ENCODE results near the gene CHPF2.
A peak's percentile ranks its signal among the peaks of the same experiment; 100 is the strongest.

Gene CHPF2

DNA sequence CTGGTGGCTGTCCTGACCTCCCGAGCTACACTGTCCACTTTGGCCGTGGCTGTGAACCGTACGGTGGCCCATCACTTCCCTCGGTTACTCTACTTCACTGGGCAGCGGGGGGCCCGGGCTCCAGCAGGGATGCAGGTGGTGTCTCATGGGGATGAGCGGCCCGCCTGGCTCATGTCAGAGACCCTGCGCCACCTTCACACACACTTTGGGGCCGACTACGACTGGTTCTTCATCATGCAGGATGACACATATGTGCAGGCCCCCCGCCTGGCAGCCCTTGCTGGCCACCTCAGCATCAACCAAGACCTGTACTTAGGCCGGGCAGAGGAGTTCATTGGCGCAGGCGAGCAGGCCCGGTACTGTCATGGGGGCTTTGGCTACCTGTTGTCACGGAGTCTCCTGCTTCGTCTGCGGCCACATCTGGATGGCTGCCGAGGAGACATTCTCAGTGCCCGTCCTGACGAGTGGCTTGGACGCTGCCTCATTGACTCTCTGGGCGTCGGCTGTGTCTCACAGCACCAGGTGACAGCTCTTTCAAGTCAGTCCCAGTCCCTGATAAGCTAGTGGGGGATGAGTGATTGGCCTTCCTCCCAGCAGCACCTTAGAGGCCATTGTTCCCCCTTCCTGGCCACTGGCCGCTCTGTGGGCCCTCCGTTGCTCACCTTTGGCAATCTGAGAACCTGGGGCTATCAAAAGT lies 3.0 kb downstream of the CHPF2 start:
- DNase-seq, result no peak

DNA sequence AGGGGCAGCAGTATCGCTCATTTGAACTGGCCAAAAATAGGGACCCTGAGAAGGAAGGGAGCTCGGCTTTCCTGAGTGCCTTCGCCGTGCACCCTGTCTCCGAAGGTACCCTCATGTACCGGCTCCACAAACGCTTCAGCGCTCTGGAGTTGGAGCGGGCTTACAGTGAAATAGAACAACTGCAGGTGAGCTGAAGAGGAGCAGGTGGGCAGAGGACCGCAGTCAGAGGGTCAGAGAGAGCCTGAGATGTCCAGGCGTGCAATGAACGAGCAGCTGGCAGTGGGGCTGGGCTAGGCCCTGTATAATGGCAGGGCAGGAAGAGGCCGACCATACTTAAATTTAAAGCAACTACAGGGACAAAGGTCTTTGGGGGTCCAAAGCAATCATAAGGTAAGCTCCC lies 4.1 kb downstream of the CHPF2 start:
- no peak for DNase-seq

DNA sequence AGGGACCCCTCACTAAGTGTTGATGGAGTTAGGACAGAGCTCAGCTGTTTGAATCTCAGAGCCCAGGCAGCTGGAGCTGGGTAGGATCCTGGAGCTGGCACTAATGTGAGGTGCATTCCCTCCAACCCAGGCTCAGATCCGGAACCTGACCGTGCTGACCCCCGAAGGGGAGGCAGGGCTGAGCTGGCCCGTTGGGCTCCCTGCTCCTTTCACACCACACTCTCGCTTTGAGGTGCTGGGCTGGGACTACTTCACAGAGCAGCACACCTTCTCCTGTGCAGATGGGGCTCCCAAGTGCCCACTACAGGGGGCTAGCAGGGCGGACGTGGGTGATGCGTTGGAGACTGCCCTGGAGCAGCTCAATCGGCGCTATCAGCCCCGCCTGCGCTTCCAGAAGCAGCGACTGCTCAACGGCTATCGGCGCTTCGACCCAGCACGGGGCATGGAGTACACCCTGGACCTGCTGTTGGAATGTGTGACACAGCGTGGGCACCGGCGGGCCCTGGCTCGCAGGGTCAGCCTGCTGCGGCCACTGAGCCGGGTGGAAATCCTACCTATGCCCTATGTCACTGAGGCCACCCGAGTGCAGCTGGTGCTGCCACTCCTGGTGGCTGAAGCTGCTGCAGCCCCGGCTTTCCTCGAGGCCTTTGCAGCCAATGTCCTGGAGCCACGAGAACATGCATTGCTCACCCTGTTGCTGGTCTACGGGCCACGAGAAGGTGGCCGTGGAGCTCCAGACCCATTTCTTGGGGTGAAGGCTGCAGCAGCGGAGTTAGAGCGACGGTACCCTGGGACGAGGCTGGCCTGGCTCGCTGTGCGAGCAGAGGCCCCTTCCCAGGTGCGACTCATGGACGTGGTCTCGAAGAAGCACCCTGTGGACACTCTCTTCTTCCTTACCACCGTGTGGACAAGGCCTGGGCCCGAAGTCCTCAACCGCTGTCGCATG lies 5.2 kb downstream of the CHPF2 start:
- DNase-seq, result no peak

DNA sequence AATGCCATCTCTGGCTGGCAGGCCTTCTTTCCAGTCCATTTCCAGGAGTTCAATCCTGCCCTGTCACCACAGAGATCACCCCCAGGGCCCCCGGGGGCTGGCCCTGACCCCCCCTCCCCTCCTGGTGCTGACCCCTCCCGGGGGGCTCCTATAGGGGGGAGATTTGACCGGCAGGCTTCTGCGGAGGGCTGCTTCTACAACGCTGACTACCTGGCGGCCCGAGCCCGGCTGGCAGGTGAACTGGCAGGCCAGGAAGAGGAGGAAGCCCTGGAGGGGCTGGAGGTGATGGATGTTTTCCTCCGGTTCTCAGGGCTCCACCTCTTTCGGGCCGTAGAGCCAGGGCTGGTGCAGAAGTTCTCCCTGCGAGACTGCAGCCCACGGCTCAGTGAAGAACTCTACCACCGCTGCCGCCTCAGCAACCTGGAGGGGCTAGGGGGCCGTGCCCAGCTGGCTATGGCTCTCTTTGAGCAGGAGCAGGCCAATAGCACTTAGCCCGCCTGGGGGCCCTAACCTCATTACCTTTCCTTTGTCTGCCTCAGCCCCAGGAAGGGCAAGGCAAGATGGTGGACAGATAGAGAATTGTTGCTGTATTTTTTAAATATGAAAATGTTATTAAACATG lies 6.0 kb downstream of the CHPF2 start:
- DNase-seq, result no peak

GRCh38 chr7:151238924-151239836 lies 6.9 kb downstream of the CHPF2 start:
- no peak for DNase-seq

DNA sequence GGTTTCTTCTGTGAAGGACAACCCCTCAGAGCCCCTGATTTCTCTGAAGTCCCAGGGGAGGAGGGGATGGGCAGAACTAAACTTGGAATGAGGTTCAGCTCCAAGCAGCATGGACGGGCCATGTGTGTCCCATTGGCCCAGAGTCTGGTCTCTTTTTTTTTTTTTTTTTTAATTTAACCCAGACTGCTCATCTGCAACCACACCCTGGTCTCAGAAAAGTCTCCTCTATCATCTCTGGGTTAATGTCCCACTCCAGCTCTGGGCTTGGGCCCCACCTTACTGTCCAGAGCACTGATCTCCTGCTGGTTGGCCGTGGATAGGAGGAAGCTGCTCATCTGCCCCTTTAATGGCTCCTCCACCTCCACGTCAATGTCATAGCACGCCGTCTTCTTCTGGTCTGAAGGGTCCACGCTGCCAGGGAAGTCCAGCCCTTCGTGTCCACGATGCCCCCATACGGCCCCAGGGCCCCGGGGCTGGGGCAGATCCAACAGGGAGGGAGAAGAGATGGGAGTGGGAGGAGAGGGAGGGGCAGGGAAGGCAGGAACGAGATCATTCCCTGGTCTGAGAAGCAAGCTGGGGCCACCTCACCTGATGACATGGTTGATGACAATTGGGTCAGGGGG lies 7.7 kb downstream of the CHPF2 start:
- DNase-seq, result no peak

GRCh38 chr7:151240536-151240935 lies 8.3 kb downstream of the CHPF2 start:
- DNase-seq, result no peak

GRCh38 chr7:151240942-151241754 lies 8.9 kb downstream of the CHPF2 start:
- DNase-seq, result no peak

GRCh38 chr7:151241755-151242096 lies 9.4 kb downstream of the CHPF2 start:
- DNase-seq, result no peak

DNA sequence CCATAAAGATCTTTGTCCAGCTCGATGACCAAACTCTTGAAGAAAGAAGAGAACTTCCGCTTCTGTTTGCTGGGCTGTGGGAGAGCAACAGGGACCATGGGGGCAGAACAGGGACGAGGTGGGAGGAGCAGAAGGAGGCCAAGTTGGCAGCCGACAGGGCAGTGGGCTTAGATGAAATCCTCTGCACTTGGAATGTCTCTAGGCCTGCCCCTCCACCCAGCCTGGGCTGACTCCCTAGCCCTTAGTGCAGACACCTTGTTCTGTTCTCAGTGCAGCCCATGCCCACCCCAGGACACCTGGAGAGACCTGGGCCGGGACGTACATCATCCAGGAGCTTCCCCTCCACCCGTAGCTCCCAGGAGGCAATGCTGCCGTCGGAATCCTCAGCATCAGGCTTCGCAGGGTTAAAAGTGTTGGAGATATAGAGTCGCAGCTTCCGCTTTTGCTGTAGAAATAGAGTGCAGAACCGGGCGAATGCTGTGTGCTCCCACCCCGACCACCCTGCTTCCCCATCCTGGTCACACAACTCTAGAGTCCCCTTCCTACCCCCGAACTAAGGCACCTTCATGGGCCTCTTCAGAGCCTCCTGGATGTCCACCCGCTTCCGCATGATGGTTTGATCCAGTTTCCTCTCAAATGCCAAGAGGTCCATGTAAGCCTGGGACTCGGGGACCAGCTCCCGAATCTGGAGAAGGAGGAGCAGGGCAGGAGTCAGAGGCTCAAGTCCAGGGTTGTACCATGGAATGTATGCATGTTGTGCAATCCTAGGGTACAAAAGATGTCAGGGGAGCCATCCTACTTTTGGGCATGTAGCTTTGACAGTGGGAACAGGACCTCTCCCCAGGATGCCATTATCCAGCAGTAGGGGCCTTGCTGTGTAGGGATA lies 10.1 kb downstream of the CHPF2 start:
- no peak for DNase-seq

DNA sequence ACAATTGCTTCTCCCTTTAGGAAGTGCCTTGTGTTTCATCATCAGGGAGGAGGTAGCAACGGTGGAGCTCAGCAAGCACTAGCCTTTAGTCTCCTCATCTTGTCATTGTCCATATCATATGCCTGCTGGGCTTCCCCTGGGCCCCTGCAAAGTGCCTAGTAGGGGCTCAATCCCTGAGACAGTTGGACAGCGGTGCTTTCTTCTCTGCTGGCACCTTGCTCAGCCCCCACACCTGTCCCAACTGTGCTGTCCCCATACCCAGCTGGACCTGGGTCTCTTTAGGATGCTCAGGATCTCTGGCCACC lies 10.7 kb downstream of the CHPF2 start:
- no peak for DNase-seq

GRCh38 chr7:151243408-151244195 lies 11.3 kb downstream of the CHPF2 start:
- no peak for DNase-seq

- peak in 1 of 4 experiments; percentile 27 for DNase-seq
Measured at GRCh38 chr7:151244196-151244840, 12.0 kb downstream of the CHPF2 start.

GRCh38 chr7:151244841-151245346 lies 12.6 kb downstream of the CHPF2 start:
- no peak for DNase-seq

DNA sequence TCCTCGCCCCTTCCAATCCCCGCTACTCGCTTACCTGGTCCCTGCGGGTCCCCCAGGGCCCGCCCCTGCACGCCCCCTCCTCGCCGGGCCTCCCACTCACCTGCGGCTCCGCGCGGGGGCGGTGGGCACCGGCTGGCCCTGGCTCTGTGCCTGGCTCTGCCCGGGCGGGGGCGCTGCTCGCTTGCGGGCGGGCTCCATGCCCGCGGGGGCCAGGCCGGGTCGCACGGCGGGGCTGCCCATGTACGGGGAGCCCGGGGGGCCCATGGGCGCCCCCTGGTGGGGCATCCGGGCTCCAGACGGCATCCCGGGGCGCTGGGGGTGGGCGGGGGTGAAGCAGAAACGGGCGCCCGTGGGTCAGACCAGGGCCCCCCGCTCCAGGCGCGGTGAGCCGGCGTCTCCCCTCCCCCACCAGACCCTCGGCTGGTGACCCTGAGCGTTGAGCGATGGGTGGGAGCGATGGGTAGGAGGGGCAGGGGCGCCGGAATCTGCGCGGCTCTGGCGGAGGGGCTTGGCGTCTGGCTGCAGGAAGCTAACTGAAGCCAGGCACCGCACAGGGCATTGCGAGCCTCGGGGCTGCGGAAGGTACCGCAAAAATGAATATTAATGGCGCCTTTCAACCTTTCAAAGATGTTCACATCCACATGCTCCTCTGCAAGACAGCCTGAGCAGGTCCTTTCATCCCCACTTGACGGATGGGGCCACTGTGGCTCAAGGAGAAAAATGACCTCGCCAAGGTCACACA lies 13.2 kb downstream of the CHPF2 start:
- DNase-seq, result peak in 3 of 4 experiments; percentile 26 to 55 (median 54)

GRCh38 chr7:151246102-151246850 lies 14.0 kb downstream of the CHPF2 start:
- DNase-seq, result no peak

DNA sequence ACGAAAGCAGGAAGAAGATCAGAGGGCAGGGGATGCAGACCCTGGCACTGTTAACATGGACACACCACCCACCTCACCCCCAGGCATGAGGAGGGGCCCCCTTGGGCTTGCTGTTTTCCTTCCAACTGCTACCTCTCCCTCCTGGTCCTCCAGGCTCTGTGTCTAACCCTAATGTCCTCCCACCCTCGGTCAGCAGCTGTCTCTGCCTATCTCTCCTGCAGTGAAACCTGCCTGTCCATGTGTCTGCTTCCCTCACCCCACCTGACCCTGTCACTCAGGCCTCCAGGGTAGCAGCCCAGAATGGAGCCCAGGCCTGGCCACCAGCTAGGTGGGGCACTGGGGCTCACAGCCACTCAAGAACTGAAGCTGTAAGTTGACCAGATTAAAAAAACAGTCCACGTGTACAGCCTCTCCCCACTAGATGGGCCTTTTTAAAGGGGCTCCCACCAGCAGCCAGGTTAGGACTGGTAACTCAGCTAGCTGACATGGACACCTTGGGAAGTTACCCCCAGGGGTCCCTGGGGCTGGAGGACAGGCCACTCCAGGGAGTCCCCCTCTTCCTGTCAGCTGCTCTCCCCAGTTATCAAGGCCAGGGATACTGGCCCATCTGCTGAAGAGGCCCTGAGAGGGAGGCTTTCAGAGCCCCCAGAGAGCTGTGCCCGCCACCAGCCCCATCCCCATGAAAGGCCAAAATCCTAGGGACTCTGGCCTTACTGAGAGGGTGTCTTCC lies 14.7 kb downstream of the CHPF2 start:
- DNase-seq, result no peak

All from activated CD4-positive, CD25-positive, alpha-beta regulatory T cell (primary cell).